ENCODE data around the gene CENPV. TPM values are rescaled to one million over a fixed set of nuclear protein-coding genes. Genes with fewer than 3 reads are reported as not detected.
"Not testable (repeated sequence)": the region's sequence is repeated elsewhere in the genome, so short reads cannot be mapped to it uniquely, and the experiment has no call there.

CENPV gene
- total RNA-seq, 2 donors from 2014 or later: 13.7 to 77.8 TPM

GRCh38 chr17:16313139-16314090 is 39.9 kb downstream of the CENPV start:
- WGBS, 2 donors: 44 to 45% methylated on average over 7 of the region's 7 CpGs

GRCh38 chr17:16312061-16312460 is 41.2 kb downstream of the CENPV start:
- ATAC-seq; H3K27ac ChIP-seq; H3K4me3 ChIP-seq; H3K36me3 ChIP-seq (replicated peaks in 1 of 2; ENCODE audit: insufficient read depth in 1 of 2, low read depth in 2 of 2); intact Hi-C loops (cut with DNase I); H3K9me3 ChIP-seq; DNase-seq; H3K27me3 ChIP-seq: not testable (repeated sequence)
- H3K4me1 ChIP-seq: peaks cover 11% of the 10 kb centered on the region
- WGBS, 2 donors: 100% methylated on average over 2 to 10 of the region's 34 CpGs

More at GRCh38 chr17:16313139-16314090, 39.9 kb downstream of the CENPV start:
- ATAC-seq: no peak
- Histone ChIP-seq H3K36me3 (replicated peaks in 1 of 2; ENCODE audit: insufficient read depth in 1 of 2, low read depth in 2 of 2) (no peaks in the 10 kb centered on the region), H3K27ac (peak overlapping the region in 1 of 4 donors; percentile 44), H3K4me3 (no peak overlapping the region), H3K9me3 (no peaks in the 10 kb centered on the region), H3K27me3 (no peaks in the 10 kb centered on the region), H3K4me1 (peaks cover 11% of the 10 kb centered on the region)
- peak in 3 of 4 donors; percentile 14 to 42 (median 20) for DNase-seq
- intact Hi-C loops (cut with DNase I): no loop called here
- TF ChIP-seq CTCF (IDR thresholded peaks at IDR 0.05): no peak

DNA sequence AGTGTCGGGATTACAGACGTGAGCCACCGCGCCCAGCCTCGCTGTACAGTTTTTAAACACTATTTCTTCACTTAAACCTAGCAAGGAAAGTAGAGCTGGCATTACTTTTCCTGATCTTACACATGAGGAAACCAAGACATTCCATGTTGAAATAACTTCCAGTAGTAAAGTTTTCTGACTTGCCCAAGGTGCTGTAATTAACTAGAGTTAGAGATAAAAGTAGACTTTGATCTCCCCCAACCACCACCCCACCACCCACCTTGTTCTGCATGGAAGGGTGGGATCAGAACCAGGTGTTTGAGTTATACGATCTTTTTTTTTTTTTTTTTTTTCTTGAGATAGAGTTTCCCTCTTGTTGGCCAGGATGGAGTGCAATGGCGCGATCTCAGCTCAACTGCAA is 47.1 kb downstream of the CENPV start:
- Histone ChIP-seq H3K27me3 (no peaks in the 10 kb centered on the region), H3K9me3 (no peaks in the 10 kb centered on the region), H3K4me3 (no peak overlapping the region), H3K36me3 (replicated peaks in 1 of 2; ENCODE audit: insufficient read depth in 1 of 2, low read depth in 2 of 2) (no peaks in the 10 kb centered on the region), H3K4me1 (no peaks in the 10 kb centered on the region), H3K27ac (no peak overlapping the region)
- no peak for ATAC-seq
- WGBS, 2 donors: 89 to 92% methylated on average over 8 of the region's 8 CpGs
- intact Hi-C loops (cut with DNase I): no loop called here
- DNase-seq: no peak
- no peak for TF ChIP-seq POLR2A (IDR thresholded peaks at IDR 0.05)
- no peak for TF ChIP-seq CTCF (IDR thresholded peaks at IDR 0.05)

DNA sequence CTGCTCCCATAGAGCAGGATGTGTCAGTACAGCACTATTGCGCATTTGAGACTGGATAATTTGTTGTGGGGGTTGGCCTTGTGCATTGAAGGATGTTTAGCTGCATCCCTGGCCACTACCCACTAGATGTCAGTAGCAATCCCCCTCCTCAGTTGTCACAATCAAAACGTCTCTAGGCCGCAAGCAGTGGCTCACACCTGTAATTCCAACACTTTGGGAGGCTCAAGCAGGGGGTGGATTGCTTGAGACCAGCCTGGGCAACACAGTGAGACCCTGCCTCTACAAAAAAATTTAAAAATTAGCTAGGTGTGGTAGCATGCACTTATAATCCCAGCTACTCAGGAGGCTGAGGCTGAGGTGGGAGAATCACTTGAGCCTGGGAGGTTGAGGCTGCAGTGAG is 48.4 kb downstream of the CENPV start:
- no peak overlapping the region for H3K27ac ChIP-seq
- H3K9me3 ChIP-seq: no peaks in the 10 kb centered on the region
- TF ChIP-seq CTCF (IDR thresholded peaks at IDR 0.05) (no peak), POLR2A (IDR thresholded peaks at IDR 0.05) (no peak)
- H3K27me3 ChIP-seq: no peaks in the 10 kb centered on the region
- H3K4me3 ChIP-seq: no peak overlapping the region
- DNase-seq: no peak
- no peak for ATAC-seq
- intact Hi-C loops (cut with DNase I): no loop called here
- H3K36me3 ChIP-seq (replicated peaks in 1 of 2; ENCODE audit: insufficient read depth in 1 of 2, low read depth in 2 of 2): no peaks in the 10 kb centered on the region
- 56 to 81% methylated on average over 2 to 3 of the region's 3 CpGs for WGBS, 2 donors
- no peaks in the 10 kb centered on the region for H3K4me1 ChIP-seq

GRCh38 chr17:16302856-16303255 is 50.4 kb downstream of the CENPV start:
- Histone ChIP-seq H3K4me1 (peaks cover 11% of the 10 kb centered on the region), H3K9me3 (no peaks in the 10 kb centered on the region), H3K4me3 (no peak overlapping the region), H3K36me3 (replicated peaks in 1 of 2; ENCODE audit: insufficient read depth in 1 of 2, low read depth in 2 of 2) (no peaks in the 10 kb centered on the region), H3K27ac (no peak overlapping the region), H3K27me3 (no peaks in the 10 kb centered on the region)
- no peak for DNase-seq
- WGBS, 2 donors: 67 to 70% methylated on average over 2 to 4 of the region's 4 CpGs
- intact Hi-C loops (cut with DNase I): no loop called here
- no peak for ATAC-seq
- TF ChIP-seq POLR2A (IDR thresholded peaks at IDR 0.05) (no peak), CTCF (IDR thresholded peaks at IDR 0.05) (no peak)
